C4-2B (cell line): ENCODE results near the gene COX7A2L.

Source experiments
- H3K27ac ChIP-seq: fragments of 450-650 bp; 2 replicates; pipeline ENCODE4 v1.5.1; 2017
- ZFX ChIP-seq: fragments of 450-650 bp; IDR thresholded peaks from 2 replicates; pipeline ENCODE4 v1.6.1; 2017
- TF ChIP-seq, protein P1 (sequence below): fragments of 450-650 bp; conservative IDR thresholded peaks from 2 replicates; pipeline ENCODE4 v1.5.1; 2017; ENCODE audit warnings: mild to moderate bottlenecking

The COX7A2L gene

DNA sequence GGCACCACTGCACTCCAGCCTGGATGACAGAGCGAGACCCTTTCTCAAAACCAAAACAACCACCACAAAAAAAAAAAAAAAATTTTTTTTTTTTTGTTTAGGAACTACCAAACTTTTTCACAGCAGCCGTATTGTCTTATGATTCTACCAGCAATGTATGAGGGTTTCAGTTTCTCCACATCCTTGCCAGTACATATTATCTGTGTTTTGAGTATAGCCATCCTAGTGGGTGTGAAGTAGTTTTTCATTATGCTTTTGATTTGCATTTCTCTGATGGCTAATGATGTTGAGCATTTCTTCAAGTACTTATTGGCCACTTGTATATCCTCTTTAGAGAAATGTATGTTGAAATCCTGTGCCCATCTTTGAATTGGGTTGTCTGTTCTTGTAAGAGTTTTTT, 51.7 kb downstream of the COX7A2L start:
- no peak overlapping the region for H3K27ac ChIP-seq
- no peak for TF ChIP-seq ZFX
- TF ChIP-seq, protein P1, sequence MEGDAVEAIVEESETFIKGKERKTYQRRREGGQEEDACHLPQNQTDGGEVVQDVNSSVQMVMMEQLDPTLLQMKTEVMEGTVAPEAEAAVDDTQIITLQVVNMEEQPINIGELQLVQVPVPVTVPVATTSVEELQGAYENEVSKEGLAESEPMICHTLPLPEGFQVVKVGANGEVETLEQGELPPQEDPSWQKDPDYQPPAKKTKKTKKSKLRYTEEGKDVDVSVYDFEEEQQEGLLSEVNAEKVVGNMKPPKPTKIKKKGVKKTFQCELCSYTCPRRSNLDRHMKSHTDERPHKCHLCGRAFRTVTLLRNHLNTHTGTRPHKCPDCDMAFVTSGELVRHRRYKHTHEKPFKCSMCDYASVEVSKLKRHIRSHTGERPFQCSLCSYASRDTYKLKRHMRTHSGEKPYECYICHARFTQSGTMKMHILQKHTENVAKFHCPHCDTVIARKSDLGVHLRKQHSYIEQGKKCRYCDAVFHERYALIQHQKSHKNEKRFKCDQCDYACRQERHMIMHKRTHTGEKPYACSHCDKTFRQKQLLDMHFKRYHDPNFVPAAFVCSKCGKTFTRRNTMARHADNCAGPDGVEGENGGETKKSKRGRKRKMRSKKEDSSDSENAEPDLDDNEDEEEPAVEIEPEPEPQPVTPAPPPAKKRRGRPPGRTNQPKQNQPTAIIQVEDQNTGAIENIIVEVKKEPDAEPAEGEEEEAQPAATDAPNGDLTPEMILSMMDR = no peak

DNA sequence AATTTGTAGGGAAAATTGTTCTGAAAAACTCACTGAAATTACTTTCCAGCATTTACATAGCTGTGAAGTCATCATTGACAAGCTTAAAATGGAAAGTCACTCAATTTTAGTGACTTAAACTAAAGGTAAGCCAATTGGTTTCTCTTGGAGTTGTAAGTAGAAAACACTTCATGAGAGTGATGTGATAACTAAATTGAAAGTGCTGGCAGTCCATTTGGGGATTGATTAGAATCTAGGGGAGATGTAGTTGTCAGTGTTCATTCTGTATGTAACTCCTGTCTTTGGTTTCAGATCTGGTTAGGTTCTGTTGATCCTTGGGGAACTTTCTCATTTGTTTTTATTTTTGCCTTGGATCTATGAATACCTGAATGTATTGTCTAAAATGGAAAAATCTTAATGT, 53.8 kb downstream of the COX7A2L start:
- no peak overlapping the region for H3K27ac ChIP-seq
- no peak for TF ChIP-seq ZFX
- TF ChIP-seq, protein P1 = no peak

DNA sequence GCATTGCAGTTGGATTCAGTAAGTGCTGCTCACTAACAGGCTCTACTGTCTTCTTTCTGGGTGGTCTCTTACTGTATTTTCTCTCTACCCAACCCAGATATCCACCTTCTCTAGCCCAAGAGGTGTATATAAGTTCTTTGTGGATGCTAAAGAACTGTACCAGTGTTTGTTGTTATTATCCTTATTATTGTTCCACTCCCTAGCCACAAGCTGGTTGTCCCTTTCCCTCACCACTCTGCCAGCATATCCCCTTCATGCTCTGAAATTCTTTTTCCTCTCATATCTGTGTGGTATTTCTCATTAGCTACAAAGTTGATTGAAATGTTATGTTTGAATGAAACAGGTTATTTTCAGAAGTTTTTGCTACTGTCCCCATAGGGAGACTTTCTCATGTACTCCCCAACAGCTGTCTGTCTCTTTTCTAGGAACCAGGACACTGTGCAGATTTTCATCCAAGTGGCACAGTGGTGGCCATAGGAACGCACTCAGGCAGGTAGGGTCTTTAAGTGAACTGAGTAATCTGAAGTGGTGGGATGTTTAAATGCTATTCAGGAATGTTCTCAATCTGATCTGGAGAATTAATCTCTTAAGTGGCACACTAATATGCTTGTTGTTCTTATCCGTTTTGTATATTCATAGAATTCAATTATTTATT, 56.8 kb downstream of the COX7A2L start:
- TF ChIP-seq, protein P1 = no peak
- no peak for TF ChIP-seq ZFX
- no peak overlapping the region for H3K27ac ChIP-seq

DNA sequence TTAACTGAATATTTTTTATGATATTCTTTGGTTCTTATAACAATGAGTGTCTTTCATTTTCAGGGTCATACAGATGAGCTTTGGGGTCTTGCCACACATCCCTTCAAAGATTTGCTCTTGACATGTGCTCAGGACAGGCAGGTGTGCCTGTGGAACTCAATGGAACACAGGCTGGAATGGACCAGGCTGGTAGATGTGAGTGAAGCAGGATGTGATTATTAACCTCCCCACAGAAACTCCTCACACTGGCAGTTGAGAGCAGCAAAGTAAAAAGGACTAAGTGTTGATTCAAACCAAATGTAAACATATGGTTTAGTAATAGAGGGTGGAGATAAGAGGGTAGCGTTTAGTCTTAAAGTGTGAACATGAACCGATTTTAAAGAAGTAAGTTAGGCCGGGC, 57.8 kb downstream of the COX7A2L start:
- no peak for TF ChIP-seq ZFX
- TF ChIP-seq, protein P1 = no peak
- no peak overlapping the region for H3K27ac ChIP-seq

DNA sequence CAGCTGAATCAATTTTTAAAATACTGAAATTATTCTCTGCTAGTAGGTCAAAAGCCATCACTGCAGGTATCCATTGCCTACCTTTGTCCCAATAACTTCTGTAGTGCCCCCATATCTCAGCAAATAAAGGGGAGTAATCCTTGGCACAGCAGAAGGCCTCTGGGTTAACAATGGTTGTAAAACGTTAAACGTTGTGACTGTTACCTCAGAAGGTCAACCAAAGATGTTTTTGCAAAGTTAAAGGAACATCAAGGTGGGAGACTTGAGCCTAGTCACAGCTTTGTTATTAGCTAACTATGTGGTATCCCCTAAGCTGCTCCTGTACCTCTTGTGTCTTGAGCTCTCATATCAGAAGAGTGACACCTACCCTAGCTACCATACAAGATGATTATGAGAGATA, 60.5 kb downstream of the COX7A2L start:
- H3K27ac ChIP-seq = no peak overlapping the region
- TF ChIP-seq, protein P1 = no peak
- no peak for TF ChIP-seq ZFX
